Endometrial microvascular endothelial cells (primary cell): Measurements from ENCODE around the gene MARCHF3. TPM values are rescaled to one million over a fixed set of nuclear protein-coding genes. Genes with fewer than 3 reads are reported as not detected.
"Not testable (repeated sequence)": the region's sequence is repeated elsewhere in the genome, so short reads cannot be mapped to it uniquely, and the experiment has no call there.

ENCODE experiments used
- in situ Hi-C: cut with HindIII; loops from 2 replicates; pipeline ENCODE4 v1.10.0; 2017; ENCODE audit warnings: low sequenced_read_pairs, low pct_unique_long_range_greater_than_20kb; ENCODE audit errors: inconsistent ontology term
- total RNA-seq: library from RNA; depleted of rRNA; stranded (reverse); fragments of >200 nt; gene quantifications from one replicate; pipeline ENCODE4 v1.2.3, GENCODE V29; 2015; ENCODE audit errors: inconsistent ontology term

The MARCHF3 gene
- total RNA-seq, 1 donor from 2014 or later = 26.5 TPM

- in situ Hi-C loops = not testable (repeated sequence)
Measured at GRCh38 chr5:126904407-126904806, 126.0 kb downstream of the MARCHF3 start.

GRCh38 chr5:126900796-126901195 is 129.6 kb downstream of the MARCHF3 start:
- in situ Hi-C loops = no loop called here

GRCh38 chr5:126899476-126899875 is 130.9 kb downstream of the MARCHF3 start:
- in situ Hi-C loops = no loop called here

GRCh38 chr5:126897851-126898630 is 132.3 kb downstream of the MARCHF3 start:
- in situ Hi-C loops = no loop called here

GRCh38 chr5:126896170-126896702 is 134.1 kb downstream of the MARCHF3 start:
- in situ Hi-C loops = no loop called here

- in situ Hi-C loops = not testable (repeated sequence)
Measured at GRCh38 chr5:126895712-126896111, 134.6 kb downstream of the MARCHF3 start.

GRCh38 chr5:126890414-126890813 is 139.9 kb downstream of the MARCHF3 start:
- in situ Hi-C loops = not testable (repeated sequence)

- in situ Hi-C loops = no loop called here
Measured at GRCh38 chr5:126888175-126888574, 142.2 kb downstream of the MARCHF3 start.

- in situ Hi-C loops = no loop called here
Measured at GRCh38 chr5:126884269-126884819, 146.0 kb downstream of the MARCHF3 start.

GRCh38 chr5:126883564-126884245 is 146.7 kb downstream of the MARCHF3 start:
- in situ Hi-C loops = no loop called here

GRCh38 chr5:126881821-126882600 is 148.3 kb downstream of the MARCHF3 start:
- in situ Hi-C loops = no loop called here

- in situ Hi-C loops = no loop called here
Measured at GRCh38 chr5:126878634-126879033, 151.7 kb downstream of the MARCHF3 start.

GRCh38 chr5:126878085-126878484 is 152.3 kb downstream of the MARCHF3 start:
- in situ Hi-C loops = no loop called here

- in situ Hi-C loops = no loop called here
Measured at GRCh38 chr5:126877602-126878001, 152.8 kb downstream of the MARCHF3 start.

GRCh38 chr5:126875303-126875785 is 155.0 kb downstream of the MARCHF3 start:
- in situ Hi-C loops = no loop called here

- in situ Hi-C loops = no loop called here
Measured at GRCh38 chr5:126872561-126873354, 157.6 kb downstream of the MARCHF3 start.

GRCh38 chr5:126871441-126871840 is 158.9 kb downstream of the MARCHF3 start:
- in situ Hi-C loops = no loop called here

- in situ Hi-C loops = no loop called here
Measured at GRCh38 chr5:126869005-126869451, 161.3 kb downstream of the MARCHF3 start.
